ENCODE measurements around the gene PLPPR5.
A peak's percentile ranks its signal among the peaks of the same experiment; 100 is the strongest.

PLPPR5 gene

DNA sequence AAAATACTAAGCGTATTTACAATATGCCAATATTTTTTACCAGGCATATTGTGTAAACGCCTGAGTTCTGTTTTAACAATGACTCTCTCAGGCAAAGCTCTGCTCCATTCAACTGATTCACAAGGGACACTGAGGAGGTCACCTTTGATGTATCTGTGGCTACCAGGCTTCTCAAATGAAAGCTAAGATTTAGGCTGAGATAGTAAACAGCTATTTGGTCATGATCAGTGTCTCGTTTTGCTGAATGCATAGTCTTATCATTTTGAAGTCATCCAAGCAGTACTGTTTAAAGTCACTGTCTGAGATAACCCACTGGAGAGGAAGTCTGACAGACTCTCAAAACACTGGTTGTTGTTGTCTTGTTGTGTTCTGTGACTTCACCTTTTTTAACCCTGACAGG lies 13.7 kb upstream of the PLPPR5 start:
- Histone ChIP-seq H2BK5ac (ENCODE audit: low read depth, low read length, poor library complexity) (no peak overlapping the region), H4K91ac (ENCODE audit: low read depth, low read length) (no peak overlapping the region), H3K18ac (ENCODE audit: low read length) (no peak overlapping the region), H2BK120ac (ENCODE audit: insufficient read depth, low read length, poor library complexity) (no peak overlapping the region), H3K9ac (ENCODE audit: low read length) (no peak overlapping the region), H3K9me3 (ENCODE audit: insufficient read depth, low read depth, low read length) (no peaks in the 10 kb centered on the region), H3K79me2 (ENCODE audit: control insufficient read depth, insufficient read depth, low read length, poor library complexity) (no peaks in the 10 kb centered on the region), H4K8ac (ENCODE audit: low read depth, low read length) (no peak overlapping the region), H3K4me2 (ENCODE audit: low read length) (no peak overlapping the region), H4K12ac (ENCODE audit: low read depth, low read length) (no peak overlapping the region), H3K27ac (ENCODE audit: low read depth, low read length) (no peak overlapping the region), H3K14ac (ENCODE audit: low read length) (no peak overlapping the region), H3K4ac (ENCODE audit: low read depth, low read length) (no peak overlapping the region), H3K4me3 (ENCODE audit: low read depth, low read length) (no peak overlapping the region), H2AFZ (ENCODE audit: insufficient read depth, low read length, poor library complexity) (no peak overlapping the region), H3K36me3 (ENCODE audit: control insufficient read depth in 1 of 2, insufficient read depth in 2 of 2, low read length in 2 of 2) (no peaks in the 10 kb centered on the region), H2AK5ac (ENCODE audit: low read length) (no peak overlapping the region), H3K23ac (ENCODE audit: low read length) (no peak overlapping the region), H3K79me1 (ENCODE audit: low read length) (no peaks in the 10 kb centered on the region), H2BK12ac (ENCODE audit: low read length) (no peak overlapping the region), H3K4me1 (ENCODE audit: control insufficient read depth in 1 of 2, insufficient read depth in 2 of 2, low read length in 2 of 2) (peaks cover 0 to 8% of the 10 kb centered on the region in 2 experiments), H3K27me3 (ENCODE audit: insufficient read depth, low read length) (no peaks in the 10 kb centered on the region)
- no CpG with 5 or more reads among the region's 3 CpGs for WGBS (ENCODE audit: extremely low coverage, insufficient coverage, insufficient read length)
- no peak for DNase-seq

DNA sequence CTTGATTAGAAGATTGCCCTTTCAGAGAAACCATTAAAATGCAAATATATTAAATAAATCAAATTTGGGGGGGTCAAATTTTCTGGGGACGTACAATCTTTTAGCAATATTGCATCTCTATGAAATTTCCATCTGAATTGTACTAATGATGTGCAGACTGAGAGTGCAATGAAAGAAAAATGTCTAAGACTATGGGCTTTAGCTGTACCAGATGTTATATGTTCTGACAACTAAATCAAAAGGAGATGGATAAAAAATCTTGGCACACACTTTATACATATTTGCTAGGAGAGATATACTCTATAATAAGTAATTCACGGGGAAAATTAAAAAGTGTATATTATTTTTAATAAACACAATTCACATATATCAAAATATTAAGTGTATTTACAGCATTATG lies 13.0 kb upstream of the PLPPR5 start:
- Histone ChIP-seq H3K79me1 (ENCODE audit: low read length) (no peaks in the 10 kb centered on the region), H3K79me2 (ENCODE audit: control insufficient read depth, insufficient read depth, low read length, poor library complexity) (no peaks in the 10 kb centered on the region), H3K9me3 (ENCODE audit: insufficient read depth, low read depth, low read length) (no peaks in the 10 kb centered on the region), H2AK5ac (ENCODE audit: low read length) (no peak overlapping the region), H3K4ac (ENCODE audit: low read depth, low read length) (no peak overlapping the region), H3K4me1 (ENCODE audit: control insufficient read depth in 1 of 2, insufficient read depth in 2 of 2, low read length in 2 of 2) (peaks cover 0 to 8% of the 10 kb centered on the region in 2 experiments), H3K23ac (ENCODE audit: low read length) (no peak overlapping the region), H2BK5ac (ENCODE audit: low read depth, low read length, poor library complexity) (no peak overlapping the region), H3K27ac (ENCODE audit: low read depth, low read length) (no peak overlapping the region), H3K9ac (ENCODE audit: low read length) (no peak overlapping the region), H4K12ac (ENCODE audit: low read depth, low read length) (no peak overlapping the region), H3K14ac (ENCODE audit: low read length) (no peak overlapping the region), H3K27me3 (ENCODE audit: insufficient read depth, low read length) (no peaks in the 10 kb centered on the region), H4K8ac (ENCODE audit: low read depth, low read length) (no peak overlapping the region), H3K18ac (ENCODE audit: low read length) (no peak overlapping the region), H2AFZ (ENCODE audit: insufficient read depth, low read length, poor library complexity) (no peak overlapping the region), H2BK12ac (ENCODE audit: low read length) (no peak overlapping the region), H2BK120ac (ENCODE audit: insufficient read depth, low read length, poor library complexity) (no peak overlapping the region), H3K36me3 (ENCODE audit: control insufficient read depth in 1 of 2, insufficient read depth in 2 of 2, low read length in 2 of 2) (no peaks in the 10 kb centered on the region), H3K4me3 (ENCODE audit: low read depth, low read length) (no peak overlapping the region), H4K91ac (ENCODE audit: low read depth, low read length) (no peak overlapping the region), H3K4me2 (ENCODE audit: low read length) (no peak overlapping the region)
- no peak for DNase-seq
- WGBS (ENCODE audit: extremely low coverage, insufficient coverage, insufficient read length): no CpG with 5 or more reads among the region's 2 CpGs

DNA sequence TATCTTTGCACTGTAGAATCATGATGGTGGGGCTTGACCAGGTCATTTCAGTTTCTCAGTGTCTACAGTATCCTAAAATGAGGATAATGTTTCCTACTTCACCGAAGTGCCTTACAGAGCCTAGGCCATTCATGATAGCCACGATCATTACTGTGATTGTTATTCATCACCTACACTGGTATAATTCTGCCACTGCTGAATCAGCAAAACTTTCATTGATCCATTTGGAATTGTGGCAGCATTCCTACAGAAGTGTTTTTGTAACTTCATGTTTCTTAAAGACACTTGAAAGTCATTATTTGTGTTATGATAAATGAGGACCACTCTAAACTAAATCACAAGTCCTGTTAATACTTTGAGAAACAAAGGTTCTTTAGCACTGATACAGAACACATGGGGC lies 6.0 kb upstream of the PLPPR5 start:
- no peaks in the 10 kb centered on the region for H3K79me1 ChIP-seq (ENCODE audit: low read length)
- no peak overlapping the region for H3K4ac ChIP-seq (ENCODE audit: low read depth, low read length)
- no peak overlapping the region for H3K27ac ChIP-seq (ENCODE audit: low read depth, low read length)
- peaks cover 0 to 3% of the 10 kb centered on the region in 2 experiments for H3K4me1 ChIP-seq (ENCODE audit: control insufficient read depth in 1 of 2, insufficient read depth in 2 of 2, low read length in 2 of 2)
- H4K8ac ChIP-seq (ENCODE audit: low read depth, low read length): no peak overlapping the region
- H3K9me3 ChIP-seq (ENCODE audit: insufficient read depth, low read depth, low read length): no peaks in the 10 kb centered on the region
- no peak overlapping the region for H2BK12ac ChIP-seq (ENCODE audit: low read length)
- H2AK5ac ChIP-seq (ENCODE audit: low read length): no peak overlapping the region
- no peaks in the 10 kb centered on the region for H3K36me3 ChIP-seq (ENCODE audit: control insufficient read depth in 1 of 2, insufficient read depth in 2 of 2, low read length in 2 of 2)
- no peak overlapping the region for H3K9ac ChIP-seq (ENCODE audit: low read length)
- no peak overlapping the region for H4K12ac ChIP-seq (ENCODE audit: low read depth, low read length)
- H3K4me3 ChIP-seq (ENCODE audit: low read depth, low read length): no peak overlapping the region
- H2BK120ac ChIP-seq (ENCODE audit: insufficient read depth, low read length, poor library complexity): no peak overlapping the region
- H3K14ac ChIP-seq (ENCODE audit: low read length): no peak overlapping the region
- H2AFZ ChIP-seq (ENCODE audit: insufficient read depth, low read length, poor library complexity): no peak overlapping the region
- H3K4me2 ChIP-seq (ENCODE audit: low read length): no peak overlapping the region
- no peaks in the 10 kb centered on the region for H3K79me2 ChIP-seq (ENCODE audit: control insufficient read depth, insufficient read depth, low read length, poor library complexity)
- H3K18ac ChIP-seq (ENCODE audit: low read length): no peak overlapping the region
- no peak overlapping the region for H3K23ac ChIP-seq (ENCODE audit: low read length)
- no peak overlapping the region for H2BK5ac ChIP-seq (ENCODE audit: low read depth, low read length, poor library complexity)
- peaks cover 2% of the 10 kb centered on the region for H3K27me3 ChIP-seq (ENCODE audit: insufficient read depth, low read length)
- H4K91ac ChIP-seq (ENCODE audit: low read depth, low read length): no peak overlapping the region
- DNase-seq: no peak
- WGBS (ENCODE audit: extremely low coverage, insufficient coverage, insufficient read length): no CpG with 5 or more reads among the region's 2 CpGs

DNA sequence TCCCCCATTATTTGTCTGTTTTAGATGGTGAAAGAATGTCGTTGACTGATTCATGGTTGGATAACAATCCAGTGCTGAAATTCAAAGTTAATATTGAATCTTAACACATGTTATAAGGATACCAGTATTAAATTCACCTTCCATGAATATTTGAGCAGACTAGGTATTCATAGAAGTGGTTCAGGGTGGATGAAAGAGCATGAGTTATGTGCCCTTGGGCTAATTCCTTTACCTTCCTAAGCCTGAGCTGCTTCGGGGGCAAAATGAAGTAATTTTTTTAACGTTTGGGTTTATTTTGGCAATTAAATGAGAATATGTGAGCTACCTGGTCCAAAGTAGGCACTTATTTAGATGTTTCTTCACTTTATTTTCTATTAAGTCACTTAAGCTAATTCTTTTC lies 2.7 kb upstream of the PLPPR5 start:
- no peak overlapping the region for H4K12ac ChIP-seq (ENCODE audit: low read depth, low read length)
- no peak overlapping the region for H2BK12ac ChIP-seq (ENCODE audit: low read length)
- no CpG with 5 or more reads among the region's 3 CpGs for WGBS (ENCODE audit: extremely low coverage, insufficient coverage, insufficient read length)
- no peak overlapping the region for H2AK5ac ChIP-seq (ENCODE audit: low read length)
- H3K4me3 ChIP-seq (ENCODE audit: low read depth, low read length): no peak overlapping the region
- no peak overlapping the region for H4K91ac ChIP-seq (ENCODE audit: low read depth, low read length)
- no peak overlapping the region for H3K18ac ChIP-seq (ENCODE audit: low read length)
- H4K8ac ChIP-seq (ENCODE audit: low read depth, low read length): no peak overlapping the region
- H3K9me3 ChIP-seq (ENCODE audit: insufficient read depth, low read depth, low read length): peaks cover 3% of the 10 kb centered on the region
- no peak overlapping the region for H2BK120ac ChIP-seq (ENCODE audit: insufficient read depth, low read length, poor library complexity)
- H3K4me2 ChIP-seq (ENCODE audit: low read length): no peak overlapping the region
- H3K27ac ChIP-seq (ENCODE audit: low read depth, low read length): no peak overlapping the region
- no peaks in the 10 kb centered on the region for H3K79me2 ChIP-seq (ENCODE audit: control insufficient read depth, insufficient read depth, low read length, poor library complexity)
- H3K4ac ChIP-seq (ENCODE audit: low read depth, low read length): no peak overlapping the region
- H3K14ac ChIP-seq (ENCODE audit: low read length): no peak overlapping the region
- H3K36me3 ChIP-seq (ENCODE audit: control insufficient read depth in 1 of 2, insufficient read depth in 2 of 2, low read length in 2 of 2): no peaks in the 10 kb centered on the region
- H3K4me1 ChIP-seq (ENCODE audit: control insufficient read depth in 1 of 2, insufficient read depth in 2 of 2, low read length in 2 of 2): peaks cover 0 to 11% of the 10 kb centered on the region in 2 experiments
- H2AFZ ChIP-seq (ENCODE audit: insufficient read depth, low read length, poor library complexity): no peak overlapping the region
- no peak overlapping the region for H2BK5ac ChIP-seq (ENCODE audit: low read depth, low read length, poor library complexity)
- no peaks in the 10 kb centered on the region for H3K79me1 ChIP-seq (ENCODE audit: low read length)
- H3K9ac ChIP-seq (ENCODE audit: low read length): no peak overlapping the region
- peaks cover 21% of the 10 kb centered on the region for H3K27me3 ChIP-seq (ENCODE audit: insufficient read depth, low read length)
- peak; percentile 69 to 89 for DNase-seq
- H3K23ac ChIP-seq (ENCODE audit: low read length): no peak overlapping the region
